HepG2 (cell line): ENCODE data around the gene NUP93.

ENCODE experiments used
- ATF1 ChIP-seq: IDR thresholded peaks from 2 replicates; pipeline ENCODE4 v1.6.1; 2016; ENCODE audit warnings: mild to moderate bottlenecking, control low read depth
- JDP2 ChIP-seq: sonication (generic); formaldehyde crosslinking; IDR thresholded peaks from 2 replicates; pipeline ENCODE4 v1.8.1; 2022; ENCODE audit warnings: missing genetic modification reagents, borderline replicate concordance
- MYC ChIP-seq: sonication (generic); formaldehyde crosslinking; IDR thresholded peaks from 2 replicates; pipeline ENCODE4 v1.9.0; 2021; ENCODE audit warnings: missing genetic modification reagents, borderline replicate concordance
- POLR2A ChIP-seq, 2 experiments: IDR thresholded peaks; 2 replicates each; pipeline ENCODE4 v1.6.1; 2011; ENCODE audit warnings: low read depth in 2 of 2, low read length in 2 of 2, mild to moderate bottlenecking in 1 of 2, moderate library complexity in 1 of 2; ENCODE audit not compliant: insufficient read depth in 1 of 2
- POLR2G ChIP-seq: fragments of 200-400 bp; formaldehyde crosslinking; IDR thresholded peaks from 2 replicates; pipeline ENCODE4 v1.6.1; 2018; ENCODE audit warnings: mild to moderate bottlenecking, low read depth, low read length, moderate library complexity
- TF ChIP-seq, protein P1 (sequence below): sonication (generic); formaldehyde crosslinking; IDR thresholded peaks from 2 replicates; pipeline ENCODE4 v1.8.1; 2023; ENCODE audit warnings: mild to moderate bottlenecking, missing genetic modification reagents
- TF ChIP-seq, protein P2 (sequence below): sonication (generic); formaldehyde crosslinking; IDR thresholded peaks from 2 replicates; pipeline ENCODE4 v1.5.0; 2020; ENCODE audit warnings: mild to moderate bottlenecking, missing genetic modification reagents, moderate library complexity
- TF ChIP-seq, protein P3 (sequence below): sonication (generic); formaldehyde crosslinking; IDR thresholded peaks from 2 replicates; pipeline ENCODE4 v1.4.0; 2020; ENCODE audit warnings: missing genetic modification reagents

DNA sequence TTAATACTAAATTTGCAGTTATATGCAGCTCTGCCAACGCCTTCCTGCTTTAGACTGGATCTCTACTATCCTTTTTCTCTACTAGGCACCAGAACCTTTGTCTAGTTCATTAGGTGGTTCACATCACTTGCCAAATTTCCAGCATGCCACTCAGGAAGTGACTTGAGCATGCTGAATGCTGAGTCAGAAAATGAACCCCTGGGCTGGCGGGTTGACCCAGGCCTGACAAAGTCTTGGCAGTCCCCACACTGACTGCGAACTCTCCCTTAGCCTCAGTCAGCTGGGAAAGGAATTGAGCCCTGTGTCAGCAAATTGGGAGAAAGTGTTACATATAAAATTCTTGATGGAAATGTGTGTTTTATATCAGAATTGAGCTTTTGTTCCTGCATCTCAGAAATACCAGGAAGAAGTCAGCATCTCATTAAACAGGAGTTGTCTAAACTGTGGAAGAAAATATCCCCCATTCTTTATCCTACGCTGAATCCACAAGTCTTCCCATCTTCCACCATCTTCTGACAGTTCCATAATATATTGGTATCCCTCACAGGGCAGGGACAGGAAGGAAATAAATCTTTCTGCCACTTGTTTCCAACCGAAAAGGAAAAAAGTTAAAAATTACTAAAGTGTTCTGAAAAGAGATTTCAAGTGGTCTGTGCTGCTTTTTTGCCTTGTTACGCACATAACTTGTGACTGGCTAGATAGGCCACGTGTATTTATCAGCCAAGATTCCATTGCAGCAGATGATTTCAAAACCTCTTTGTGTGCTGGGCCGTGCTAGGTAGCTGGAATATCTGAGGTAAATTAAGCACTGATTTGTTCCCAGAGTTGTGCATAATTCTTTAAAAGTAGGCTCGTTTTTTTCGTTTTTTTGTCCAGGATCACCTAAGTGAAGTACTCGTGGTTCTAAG lies 118.4 kb downstream of the NUP93 start:
- TF ChIP-seq, protein P1, sequence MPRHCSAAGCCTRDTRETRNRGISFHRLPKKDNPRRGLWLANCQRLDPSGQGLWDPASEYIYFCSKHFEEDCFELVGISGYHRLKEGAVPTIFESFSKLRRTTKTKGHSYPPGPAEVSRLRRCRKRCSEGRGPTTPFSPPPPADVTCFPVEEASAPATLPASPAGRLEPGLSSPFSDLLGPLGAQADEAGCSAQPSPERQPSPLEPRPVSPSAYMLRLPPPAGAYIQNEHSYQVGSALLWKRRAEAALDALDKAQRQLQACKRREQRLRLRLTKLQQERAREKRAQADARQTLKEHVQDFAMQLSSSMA, result no peak
- TF ChIP-seq, protein P2, sequence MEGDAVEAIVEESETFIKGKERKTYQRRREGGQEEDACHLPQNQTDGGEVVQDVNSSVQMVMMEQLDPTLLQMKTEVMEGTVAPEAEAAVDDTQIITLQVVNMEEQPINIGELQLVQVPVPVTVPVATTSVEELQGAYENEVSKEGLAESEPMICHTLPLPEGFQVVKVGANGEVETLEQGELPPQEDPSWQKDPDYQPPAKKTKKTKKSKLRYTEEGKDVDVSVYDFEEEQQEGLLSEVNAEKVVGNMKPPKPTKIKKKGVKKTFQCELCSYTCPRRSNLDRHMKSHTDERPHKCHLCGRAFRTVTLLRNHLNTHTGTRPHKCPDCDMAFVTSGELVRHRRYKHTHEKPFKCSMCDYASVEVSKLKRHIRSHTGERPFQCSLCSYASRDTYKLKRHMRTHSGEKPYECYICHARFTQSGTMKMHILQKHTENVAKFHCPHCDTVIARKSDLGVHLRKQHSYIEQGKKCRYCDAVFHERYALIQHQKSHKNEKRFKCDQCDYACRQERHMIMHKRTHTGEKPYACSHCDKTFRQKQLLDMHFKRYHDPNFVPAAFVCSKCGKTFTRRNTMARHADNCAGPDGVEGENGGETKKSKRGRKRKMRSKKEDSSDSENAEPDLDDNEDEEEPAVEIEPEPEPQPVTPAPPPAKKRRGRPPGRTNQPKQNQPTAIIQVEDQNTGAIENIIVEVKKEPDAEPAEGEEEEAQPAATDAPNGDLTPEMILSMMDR (CRISPR knock-in tag), result no peak
- TF ChIP-seq JDP2 (CRISPR knock-in tag) (no peak), POLR2A (IDR thresholded peaks at IDR 0.05; ENCODE audit: insufficient read depth in 1 of 2, low read depth in 2 of 2, low read length in 2 of 2) (no peak), MYC (CRISPR knock-in tag) (no peak), ATF1 (no peak), POLR2G (no peak)
- TF ChIP-seq, protein P3, sequence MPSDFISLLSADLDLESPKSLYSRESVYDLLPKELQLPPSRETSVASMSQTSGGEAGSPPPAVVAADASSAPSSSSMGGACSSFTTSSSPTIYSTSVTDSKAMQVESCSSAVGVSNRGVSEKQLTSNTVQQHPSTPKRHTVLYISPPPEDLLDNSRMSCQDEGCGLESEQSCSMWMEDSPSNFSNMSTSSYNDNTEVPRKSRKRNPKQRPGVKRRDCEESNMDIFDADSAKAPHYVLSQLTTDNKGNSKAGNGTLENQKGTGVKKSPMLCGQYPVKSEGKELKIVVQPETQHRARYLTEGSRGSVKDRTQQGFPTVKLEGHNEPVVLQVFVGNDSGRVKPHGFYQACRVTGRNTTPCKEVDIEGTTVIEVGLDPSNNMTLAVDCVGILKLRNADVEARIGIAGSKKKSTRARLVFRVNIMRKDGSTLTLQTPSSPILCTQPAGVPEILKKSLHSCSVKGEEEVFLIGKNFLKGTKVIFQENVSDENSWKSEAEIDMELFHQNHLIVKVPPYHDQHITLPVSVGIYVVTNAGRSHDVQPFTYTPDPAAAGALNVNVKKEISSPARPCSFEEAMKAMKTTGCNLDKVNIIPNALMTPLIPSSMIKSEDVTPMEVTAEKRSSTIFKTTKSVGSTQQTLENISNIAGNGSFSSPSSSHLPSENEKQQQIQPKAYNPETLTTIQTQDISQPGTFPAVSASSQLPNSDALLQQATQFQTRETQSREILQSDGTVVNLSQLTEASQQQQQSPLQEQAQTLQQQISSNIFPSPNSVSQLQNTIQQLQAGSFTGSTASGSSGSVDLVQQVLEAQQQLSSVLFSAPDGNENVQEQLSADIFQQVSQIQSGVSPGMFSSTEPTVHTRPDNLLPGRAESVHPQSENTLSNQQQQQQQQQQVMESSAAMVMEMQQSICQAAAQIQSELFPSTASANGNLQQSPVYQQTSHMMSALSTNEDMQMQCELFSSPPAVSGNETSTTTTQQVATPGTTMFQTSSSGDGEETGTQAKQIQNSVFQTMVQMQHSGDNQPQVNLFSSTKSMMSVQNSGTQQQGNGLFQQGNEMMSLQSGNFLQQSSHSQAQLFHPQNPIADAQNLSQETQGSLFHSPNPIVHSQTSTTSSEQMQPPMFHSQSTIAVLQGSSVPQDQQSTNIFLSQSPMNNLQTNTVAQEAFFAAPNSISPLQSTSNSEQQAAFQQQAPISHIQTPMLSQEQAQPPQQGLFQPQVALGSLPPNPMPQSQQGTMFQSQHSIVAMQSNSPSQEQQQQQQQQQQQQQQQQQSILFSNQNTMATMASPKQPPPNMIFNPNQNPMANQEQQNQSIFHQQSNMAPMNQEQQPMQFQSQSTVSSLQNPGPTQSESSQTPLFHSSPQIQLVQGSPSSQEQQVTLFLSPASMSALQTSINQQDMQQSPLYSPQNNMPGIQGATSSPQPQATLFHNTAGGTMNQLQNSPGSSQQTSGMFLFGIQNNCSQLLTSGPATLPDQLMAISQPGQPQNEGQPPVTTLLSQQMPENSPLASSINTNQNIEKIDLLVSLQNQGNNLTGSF (CRISPR knock-in tag), result no peak
